ENCODE data around the gene KIF5C.

GRCh38 chr2:148885209-148885608, 10.2 kb downstream of the KIF5C start:
- no peak for TF ChIP-seq CTCF (IDR thresholded peaks at IDR 0.05)
- TF ChIP-seq POLR2AphosphoS5 (IDR thresholded peaks at IDR 0.05; ENCODE audit: low read depth, low read length) = no peak
- no peak for TF ChIP-seq REST (IDR thresholded peaks at IDR 0.05; ENCODE audit: insufficient read depth in 1 of 2, low read depth in 2 of 2, low read length in 1 of 2)
- TF ChIP-seq TCF7L2 (IDR thresholded peaks at IDR 0.05; ENCODE audit: low read depth, low read length) = no peak

Data from Panc1 (cell line).